ENCODE measurements around the gene PLXNA1.

Gene PLXNA1

DNA sequence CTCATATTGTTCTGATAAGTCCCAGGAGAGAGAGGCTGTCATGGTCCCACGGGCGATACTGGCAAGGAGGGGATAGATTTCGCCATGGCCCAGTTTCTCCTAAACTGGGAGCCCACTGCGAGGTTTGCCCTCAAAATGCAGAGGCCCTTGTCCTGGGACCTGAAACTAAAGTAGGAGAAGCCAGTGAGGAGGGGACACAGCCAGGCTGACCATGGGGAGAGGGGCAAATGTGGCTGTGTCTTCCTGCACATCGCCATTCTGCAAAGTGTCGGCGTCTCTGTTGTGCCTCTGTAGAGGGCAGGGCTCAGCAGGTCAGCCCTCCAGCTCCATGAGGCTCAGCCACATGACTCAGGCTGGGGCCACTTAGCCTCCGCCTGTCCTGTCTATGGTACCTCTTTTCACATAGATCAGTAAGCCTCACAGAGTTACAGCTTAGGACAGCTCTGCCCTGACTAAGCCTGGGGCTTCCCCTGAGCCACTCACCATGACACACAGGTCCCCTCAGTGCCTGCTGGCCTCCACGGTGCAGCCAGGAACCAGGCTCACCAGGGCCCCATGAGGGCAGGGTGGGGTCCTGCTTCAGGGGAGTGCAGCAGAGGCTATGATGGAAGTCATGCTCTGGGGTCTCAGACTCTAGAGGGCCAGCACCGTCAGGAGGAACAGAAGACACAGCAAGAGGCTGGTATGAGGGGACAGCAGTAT, 28.6 kb upstream of the PLXNA1 start:
- no peak for DNase-seq

DNA sequence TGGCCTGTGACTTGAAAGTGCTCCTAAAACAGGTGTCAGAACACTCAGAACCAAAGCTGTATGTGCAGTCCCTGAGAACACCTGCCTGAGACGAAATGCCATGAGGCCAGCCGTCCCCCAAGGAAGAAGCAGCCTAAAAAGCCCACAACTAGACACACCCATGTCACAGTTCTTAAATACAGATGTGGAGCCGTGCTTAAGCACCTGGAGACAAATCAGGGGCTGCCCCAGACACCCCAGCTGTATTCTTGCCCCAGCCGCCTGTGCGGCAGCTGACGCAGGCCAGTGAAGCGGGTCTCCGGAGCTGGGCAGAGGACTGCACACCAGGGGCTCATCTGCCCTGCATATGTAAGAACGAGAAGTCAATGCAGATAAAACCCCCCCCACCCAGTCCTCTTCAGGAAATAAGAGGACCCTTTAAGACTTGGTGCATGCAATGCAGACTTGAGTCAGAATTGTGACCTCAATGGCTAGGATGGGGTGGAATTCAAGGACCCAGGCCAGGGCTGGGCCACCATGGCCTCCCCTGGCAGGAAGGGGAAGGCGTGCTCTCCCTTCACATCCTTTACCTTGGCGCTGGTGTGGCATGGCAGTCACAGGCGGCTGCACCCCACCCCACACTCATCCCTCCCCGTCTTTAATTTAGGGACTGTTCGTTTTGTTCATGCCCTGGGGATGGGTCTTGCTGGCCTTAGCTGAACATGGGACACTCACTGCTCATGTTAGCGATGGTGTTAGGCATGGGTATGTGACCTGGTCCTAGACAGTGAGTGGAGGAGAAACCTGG, 27.7 kb upstream of the PLXNA1 start:
- no peak for DNase-seq

DNA sequence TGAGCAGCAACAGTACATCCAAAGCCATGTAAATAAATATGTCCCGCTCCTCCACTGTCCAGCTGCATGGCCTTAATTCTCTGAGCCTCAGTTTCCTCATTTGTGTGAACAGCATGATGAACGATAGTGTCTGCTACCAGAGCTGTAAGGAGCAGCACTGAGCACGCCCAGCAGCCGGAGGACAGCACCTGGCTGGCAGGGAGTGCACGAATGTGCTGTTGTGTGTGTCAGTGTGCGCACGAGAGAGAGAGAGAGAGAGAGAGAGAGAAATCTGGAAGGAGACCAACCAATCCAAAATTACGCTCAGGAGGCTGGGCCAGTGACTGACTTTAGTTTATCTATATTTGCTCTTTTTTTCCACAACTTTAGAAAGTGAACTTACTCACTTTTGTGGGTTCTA, 26.6 kb upstream of the PLXNA1 start:
- DNase-seq: no peak

DNA sequence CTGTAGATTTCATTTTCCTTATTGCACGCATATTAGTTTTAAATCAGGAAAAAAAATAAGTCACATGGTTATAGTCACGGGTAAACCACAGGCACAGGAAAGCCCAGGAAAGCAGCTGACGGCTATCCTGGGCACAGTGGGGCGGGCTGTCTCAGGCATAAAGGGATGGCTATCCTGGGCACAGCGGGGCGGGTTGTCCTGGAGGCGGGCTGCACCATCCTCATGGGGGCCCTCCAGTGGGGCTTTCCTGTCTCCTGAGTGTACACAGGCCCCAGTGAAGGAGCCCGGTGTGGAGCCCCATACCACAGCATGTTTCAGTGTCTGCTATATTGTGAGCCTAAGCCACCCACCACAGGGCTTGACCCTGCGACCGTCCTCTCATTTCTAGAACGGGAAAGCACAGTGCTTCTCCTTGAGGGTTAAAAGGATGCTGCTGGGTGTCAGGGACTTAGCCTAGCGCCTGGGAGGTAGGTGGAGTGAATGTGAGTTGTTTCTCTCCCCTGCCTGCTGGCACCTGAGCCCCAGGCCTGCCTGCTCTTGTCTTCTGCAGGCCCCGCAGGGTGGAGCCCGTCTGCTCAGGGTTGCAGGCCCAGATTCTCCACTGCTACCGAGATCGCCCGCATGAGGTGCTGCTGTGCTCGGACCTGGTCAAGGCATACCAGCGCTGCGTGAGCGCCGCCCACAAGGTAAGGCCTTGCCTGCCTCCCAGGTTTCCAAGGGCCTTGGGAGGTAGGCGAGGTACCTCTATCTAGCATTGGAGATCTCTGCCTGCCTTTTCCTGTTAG, 25.9 kb upstream of the PLXNA1 start:
- DNase-seq: no peak

DNA sequence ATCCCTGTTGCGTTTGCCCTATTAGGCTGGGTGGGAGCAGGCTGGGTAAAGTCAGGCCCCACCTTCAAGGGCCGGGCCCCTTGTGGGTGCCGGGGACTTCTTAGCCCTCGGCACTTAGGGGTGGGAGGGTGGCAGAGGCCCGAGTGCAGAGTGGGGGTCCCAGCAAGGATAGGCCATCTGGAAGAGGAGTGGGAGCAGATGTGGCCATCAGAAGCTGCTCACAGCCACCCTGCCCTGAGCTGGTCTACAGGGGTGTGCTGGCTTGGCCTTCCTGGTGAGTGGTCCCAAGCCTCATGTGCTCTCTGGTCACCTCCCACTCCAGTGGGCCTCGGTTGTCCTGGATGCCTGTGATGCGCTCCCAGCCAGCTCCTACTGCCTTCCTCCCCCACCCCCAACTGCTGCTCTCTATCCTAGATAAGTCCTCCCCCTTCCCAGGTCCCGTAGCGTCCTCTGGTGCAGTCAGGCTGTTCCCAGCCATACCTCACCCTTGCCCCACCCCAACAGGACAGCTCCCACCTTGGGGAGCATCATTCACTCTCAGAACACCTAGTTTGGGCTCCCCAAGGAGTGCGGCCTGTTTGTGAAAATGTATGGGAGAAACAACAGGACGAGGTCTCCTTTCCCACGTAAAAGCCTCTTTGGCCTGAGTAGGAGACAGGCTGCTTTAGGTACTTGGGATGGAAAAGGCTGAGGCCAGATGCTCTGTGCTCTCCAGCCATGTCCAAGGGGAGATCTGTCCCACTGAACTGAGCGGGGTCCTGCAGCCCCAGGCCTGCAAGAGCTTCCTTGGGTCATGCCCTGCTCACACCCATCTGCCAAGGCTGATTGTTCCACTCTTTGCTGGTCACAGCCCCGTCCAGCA, 24.9 kb upstream of the PLXNA1 start:
- no peak for DNase-seq

DNA sequence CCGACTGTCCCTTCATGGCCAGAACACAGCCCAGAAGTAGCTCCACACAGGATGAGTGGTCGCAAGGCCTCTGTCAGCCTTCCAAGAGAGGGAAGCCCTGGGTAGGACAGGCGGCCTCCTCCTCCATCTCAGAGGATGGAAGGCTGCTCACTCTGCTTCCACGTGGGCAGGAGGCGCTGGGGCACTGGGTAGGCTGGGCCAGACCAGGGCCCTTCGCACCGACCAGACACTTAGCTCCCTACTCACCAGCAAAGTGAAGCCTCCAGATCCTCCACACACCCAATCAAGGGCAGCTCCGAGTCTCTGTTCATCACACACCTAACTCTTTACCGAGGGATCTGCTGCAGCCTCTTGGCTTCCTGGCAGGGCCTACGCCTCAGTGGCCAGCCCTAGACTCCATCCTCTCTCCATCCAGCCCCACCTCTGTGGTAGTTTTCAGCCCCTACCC, 24.3 kb upstream of the PLXNA1 start:
- DNase-seq: no peak

DNA sequence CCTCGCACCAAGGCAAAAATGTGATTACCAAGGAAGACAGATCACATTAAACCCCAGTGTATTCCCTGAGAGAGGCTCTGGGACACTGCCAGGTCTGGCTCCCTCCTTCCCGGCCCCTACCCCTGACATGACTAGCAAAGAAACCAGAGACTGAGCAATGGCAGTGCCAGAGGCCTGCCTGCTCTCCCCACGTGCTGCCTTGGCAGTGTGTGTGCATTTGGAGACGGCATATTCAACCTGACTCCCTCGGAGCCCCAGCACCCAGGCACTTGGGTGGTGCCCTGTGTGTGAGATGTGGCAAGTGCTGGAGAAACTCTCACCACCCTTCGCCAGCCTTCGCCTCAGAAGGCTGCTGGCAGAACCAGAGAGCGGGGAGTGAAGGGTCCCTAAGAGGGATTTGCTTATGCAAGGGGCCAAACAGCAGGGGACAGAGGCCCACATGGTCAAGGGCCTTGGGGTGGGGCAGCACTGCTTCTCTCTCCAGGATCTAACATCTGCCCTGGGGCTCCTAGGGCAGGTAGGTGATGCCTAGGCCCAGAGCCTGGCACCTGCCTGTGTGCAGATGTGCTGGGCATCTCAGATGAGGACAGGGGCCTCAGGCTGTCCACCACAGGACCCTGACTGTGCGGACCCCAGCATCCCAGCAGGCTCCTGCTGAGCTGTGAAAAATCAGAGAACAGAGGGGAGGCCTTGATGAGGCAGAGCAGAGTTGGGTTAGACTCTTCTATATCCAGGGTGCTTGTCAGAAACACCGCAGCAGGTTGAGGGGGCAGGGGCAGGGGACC, 23.6 kb upstream of the PLXNA1 start:
- no peak for DNase-seq

DNA sequence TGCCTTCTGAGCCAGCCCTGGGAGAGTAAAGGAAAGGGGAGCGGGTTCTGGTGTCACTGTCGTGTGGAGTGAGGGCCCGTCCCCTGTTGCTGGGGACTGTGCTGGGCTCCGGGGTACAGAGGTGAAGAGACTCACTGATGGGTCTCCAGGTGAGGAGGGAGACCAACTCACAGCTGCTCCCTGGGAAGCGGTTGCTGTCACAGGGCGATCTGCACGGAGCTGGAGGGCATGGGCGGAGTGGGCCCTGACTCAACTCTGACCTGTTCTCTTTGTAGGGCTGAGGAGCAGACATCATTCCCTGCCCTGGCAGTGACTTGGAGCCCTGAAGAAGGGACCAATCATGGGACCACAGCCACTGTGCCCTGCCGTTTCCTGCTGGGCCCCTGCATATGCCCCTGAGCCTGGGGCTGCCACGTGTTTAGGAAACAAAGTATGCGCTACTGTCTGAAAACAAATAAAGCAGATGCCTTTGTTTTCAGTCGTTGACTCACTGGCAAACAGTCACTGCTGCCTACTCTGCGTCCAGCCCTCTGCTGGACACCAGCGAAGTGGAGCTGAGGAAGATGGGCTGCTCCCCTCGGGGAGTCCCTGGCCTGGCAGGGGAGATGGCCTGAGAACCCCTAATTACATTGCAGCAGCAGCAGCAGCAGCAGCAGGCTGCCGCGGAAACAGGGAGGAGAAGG, 22.9 kb upstream of the PLXNA1 start:
- no peak for DNase-seq

DNA sequence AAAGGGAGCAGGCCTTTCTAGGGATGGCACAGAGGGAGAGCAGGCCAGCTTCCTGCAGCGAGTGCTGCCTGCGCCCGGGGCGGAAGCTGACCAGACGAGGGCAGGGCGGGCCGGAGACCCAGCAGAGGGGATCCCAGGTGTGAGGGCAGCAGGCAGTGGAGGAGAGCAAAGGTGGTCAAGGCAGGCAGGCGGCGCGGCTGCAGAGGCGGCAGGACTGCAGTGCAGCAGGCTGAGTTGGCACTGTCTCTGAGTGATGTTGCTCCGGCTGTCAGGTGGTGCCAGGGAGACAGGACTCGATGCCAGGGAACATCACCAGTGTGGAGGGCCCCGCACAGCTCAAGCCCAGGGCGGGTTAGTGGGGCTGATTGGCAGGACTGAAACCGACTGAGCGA, 22.3 kb upstream of the PLXNA1 start:
- no peak for DNase-seq

DNA sequence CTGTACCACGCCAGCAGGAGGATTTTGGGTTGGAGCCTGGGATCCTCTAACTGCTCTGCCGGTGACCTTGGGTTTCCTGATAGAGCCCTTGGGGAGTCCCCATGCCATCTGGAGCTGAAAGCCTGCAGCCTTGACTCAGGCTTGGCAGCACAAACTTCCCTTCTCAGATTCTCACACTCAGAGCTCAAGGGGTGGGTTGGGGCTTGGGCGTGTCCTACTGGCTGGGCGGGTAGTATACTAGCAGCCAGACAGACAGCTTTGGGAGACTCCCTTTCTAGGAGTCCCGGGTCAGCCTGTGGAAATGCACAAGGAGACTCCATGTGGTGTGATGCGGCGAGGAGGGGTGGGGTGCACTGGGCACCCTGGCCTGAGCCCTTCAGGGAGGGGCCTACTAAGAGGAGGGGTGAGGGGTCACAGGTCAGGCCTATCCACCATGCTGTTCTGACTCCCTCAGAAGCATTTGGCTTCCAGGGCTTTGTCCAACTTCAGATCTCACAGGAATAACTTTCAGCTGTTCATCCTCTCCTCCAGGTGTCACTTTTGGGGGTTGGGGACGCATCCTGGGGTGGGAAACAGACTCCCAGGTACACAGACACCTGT, 21.6 kb upstream of the PLXNA1 start:
- no peak for DNase-seq

DNA sequence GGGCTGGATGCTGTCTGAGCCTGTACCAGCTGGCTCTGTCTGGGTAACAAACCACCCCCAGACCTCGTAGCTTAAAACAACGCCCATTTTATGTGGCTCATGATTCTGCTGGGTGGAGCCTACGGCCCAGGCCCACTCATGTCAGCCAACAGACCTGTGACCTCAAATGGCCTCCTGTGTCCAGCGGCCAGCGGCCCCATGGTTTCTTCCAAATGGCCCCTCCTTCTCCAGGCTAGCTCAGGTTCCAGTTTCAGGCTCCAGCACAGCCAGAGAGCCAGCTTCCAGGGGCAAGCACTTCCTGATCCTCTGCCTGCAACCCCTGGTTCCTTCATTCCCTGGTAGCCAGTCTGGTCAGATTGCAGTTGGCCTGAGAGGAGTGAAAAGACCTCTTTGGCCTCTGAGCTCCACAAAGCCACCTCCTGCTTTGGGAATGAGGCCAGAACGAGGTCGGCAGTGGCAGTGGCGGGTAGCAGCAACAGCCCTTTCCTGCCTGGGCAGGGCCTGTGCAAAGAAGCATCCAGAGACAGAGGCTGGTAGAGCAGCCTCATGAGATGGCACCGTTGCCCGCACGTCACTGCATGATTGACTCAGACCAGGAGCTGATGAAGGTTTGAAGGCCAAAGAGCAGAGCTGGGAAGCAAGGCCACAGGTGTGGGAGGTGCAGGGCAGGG, 21.0 kb upstream of the PLXNA1 start:
- DNase-seq: no peak

DNA sequence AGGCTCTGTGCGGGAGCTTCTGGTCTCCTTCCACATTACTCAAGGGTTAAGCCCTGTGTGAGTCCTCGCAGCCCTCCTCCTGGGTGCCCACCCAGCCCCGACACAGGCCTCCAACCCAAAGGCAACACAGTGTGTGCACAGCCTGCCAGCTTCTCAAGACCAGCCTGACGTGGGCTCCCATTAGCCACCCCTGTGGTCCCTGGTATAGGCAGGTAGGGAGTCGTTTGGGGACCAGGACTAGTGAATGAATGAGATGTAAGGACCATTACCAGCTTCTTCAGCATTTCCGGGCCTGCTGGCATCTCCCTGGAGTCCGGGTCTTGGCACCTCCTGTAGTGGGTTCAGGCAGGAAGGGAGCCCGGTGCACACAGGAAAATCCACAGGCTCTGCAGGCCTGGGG, 20.2 kb upstream of the PLXNA1 start:
- no peak for DNase-seq

DNA sequence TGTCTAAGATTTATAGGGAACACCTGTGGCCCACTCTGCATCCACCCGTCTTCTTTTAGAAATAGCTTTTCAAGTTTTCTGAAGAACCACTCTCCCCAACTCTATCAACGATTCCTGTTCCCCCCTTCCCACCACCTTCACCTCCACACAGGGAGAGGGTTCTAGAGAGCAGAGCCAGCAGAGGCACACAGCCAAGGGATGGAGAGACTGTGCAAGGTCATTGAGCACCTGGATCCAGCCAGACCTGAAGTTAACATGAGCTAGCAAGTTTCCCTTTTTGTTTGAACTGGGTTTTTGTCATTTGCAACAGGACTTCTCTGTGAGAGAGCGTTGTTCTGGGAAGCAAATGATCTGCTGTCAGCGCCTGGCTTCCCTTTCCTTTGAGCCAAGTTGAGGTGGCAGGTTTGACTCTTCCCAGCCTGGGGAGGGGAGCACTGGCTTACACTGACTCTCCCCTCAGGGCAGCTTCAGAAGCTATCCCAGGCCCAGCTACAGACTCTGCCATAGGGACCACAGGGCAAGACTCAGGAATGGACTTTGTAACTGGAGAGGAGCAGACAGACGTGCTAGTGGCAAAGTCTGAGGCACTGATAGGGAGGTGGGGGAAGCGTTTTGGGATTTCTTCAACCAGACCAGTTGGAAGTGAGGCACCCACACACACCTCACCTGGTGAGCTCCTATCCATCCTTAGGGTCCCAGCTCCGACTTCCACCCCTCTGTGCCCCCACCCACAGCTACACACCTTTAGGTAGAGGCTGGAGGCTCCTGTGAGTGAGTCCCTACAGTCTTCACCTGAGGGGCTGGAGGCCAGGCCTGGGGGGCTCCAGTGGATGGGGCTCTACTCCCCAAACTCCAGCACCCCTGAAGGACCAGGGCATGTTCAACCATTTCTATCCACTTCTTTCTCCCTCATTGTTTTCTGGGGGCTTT, 19.4 kb upstream of the PLXNA1 start:
- DNase-seq: no peak

DNA sequence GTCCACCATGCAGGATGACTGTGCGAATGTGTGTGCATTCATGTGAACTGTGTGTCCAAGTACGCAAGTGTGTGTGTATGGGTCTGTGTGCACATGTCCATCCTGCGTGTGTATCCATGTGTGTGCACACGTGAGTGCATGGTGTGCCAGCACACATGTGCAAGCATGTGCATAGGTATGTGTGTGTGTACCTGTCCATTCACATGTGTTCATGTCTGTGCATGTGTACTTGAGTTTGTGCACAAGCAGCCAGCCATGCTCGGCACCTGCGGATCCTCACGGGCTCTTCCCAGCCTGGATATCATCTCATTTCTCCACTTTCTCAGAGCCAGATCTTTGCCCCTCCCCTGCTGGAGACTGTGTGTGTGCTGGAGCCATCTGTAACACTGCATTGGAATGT, 18.7 kb upstream of the PLXNA1 start:
- DNase-seq: no peak

DNA sequence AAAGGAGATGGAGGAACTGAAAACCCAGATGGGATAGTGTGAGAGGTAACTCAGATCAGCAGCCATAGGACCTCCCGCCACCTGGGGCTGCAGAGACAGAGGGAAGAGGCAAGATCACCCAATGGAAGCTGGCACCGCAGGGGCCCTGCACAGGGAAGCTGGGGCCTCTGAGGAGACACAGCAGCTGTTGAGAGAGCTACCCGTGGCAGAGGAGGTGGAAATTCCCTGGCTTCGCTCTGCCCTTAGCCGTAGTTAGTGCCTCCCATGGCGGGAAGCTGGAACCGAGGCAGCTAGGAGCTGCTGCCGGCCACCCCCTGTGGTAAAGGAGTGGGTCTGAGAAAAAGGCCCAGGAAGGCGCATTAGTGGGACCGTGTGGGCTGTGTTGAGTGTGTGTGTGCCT, 18.0 kb upstream of the PLXNA1 start:
- DNase-seq: no peak

DNA sequence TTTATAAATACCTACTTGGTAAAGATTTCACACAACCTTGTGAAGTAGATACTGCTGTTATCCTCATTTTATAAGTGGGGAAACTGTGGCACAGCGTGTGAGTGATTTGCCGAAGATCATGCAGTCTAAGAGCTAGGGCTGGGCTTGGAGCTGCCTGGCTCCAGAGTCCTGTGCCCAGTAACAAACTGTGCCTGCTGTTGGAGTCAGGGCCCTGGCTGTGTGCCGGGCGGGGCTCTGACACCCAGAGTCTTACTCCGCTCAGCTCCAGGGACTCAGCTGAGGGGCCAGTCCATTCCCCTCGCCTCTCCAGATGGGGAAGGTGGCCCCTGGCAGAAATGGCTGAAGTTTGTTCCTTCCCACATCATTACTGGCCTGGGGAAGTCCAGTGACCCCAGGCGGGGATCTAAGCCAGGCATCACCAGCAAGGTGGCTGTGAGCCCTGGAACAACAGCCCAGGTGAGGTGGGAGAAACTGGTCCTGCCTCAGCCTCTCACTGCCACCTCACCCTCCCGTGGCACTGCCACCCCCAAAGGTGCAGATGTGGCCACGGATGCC, 17.3 kb upstream of the PLXNA1 start:
- no peak for DNase-seq

DNA sequence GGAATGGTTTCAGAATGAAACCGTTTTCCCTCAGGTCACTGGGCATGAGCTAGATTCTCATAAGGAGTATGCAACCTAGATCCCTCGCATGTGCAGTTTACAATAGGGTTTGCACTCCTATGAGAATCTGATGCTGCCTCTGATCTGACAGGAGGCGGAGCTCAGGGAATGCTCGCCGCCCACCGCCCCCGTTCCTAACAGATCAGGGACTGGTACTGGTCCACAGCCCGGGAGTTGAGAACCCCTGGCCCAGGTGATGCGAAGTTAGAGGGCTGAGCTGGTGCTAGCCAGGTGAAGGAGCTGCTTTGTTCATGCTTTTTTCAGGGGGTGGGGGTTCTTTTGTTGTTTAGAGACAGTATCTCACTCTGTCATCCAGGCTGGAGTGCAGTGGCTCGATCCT, 15.5 kb upstream of the PLXNA1 start:
- DNase-seq: no peak

Data from stimulated activated naive CD4-positive, alpha-beta T cell (primary cell).